ENCODE results near the gene ADRA2C.

DNA sequence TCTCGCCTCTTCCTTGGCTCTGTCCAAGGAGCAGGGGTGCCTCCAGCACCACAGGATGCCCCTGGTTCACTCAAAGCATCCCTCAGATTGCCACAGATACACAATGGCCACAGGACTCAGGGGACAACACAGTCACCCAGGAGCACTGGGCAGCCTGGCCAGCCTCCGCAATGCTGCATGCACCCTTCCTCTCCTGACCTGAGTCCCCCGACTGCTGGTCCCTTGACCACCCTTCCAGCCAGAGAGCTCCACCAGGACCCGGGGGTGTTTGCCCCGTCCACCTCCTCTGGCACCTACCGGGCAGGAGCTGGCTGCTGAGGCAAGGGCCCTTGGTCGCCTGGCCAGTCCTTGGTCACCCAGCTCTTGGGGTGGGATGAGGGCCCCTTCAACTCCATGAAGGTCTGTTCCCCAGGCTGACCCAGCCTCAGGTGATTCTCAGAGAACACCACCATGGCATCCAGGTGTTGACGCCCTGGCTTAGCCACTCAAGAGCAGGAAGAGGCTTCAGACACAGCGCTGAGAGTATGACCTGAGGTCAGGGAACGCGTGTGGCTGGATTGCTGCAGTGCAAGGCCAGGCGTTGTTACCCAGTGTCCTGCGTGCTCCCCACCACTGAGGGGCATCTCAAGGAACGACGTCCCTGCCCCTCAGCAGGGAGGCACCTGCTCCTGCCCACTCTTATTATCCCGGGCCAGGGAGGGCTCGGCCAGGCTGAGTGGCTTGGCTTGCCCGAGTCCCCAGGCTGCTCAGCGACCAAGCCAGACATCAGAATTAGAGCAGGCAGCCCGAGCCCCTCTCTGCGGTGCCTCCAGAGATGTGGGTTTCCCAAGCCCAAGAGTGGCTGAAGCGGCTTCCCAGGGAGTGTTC is 10.2 kb downstream of the ADRA2C start:
- TF ChIP-seq CTCF (IDR thresholded peaks at IDR 0.05; ENCODE audit: borderline replicate concordance, extremely low read depth, low read length, poor library complexity, severe bottlenecking) (no peak), EZH2 (IDR thresholded peaks at IDR 0.05; ENCODE audit: borderline replicate concordance, low read depth, low read length, severe bottlenecking) (no peak)
